HEK293 (cell line): ENCODE measurements around the gene CREBBP.

ENCODE experiments used
- CTCF ChIA-PET: fragments of 350-600 bp; formaldehyde crosslinking; extraction: SDS; loops from one replicate; lab custom pipeline; 2021; ENCODE audit warnings: antibody characterized with exemption; lab: Yijun Ruan, JAX
- POLR2A ChIA-PET: fragments of 300-600 bp; formaldehyde crosslinking; extraction: SDS; loops from one replicate; lab custom pipeline; 2020; ENCODE audit warnings: antibody characterized with exemption, inconsistent platforms; lab: Yijun Ruan, JAX
- H3K27ac ChIP-seq: fragments of 200-500 bp; sonication (Bioruptor generic); 2 replicates; pipeline ENCODE4 v1.5.1; 2014; ENCODE audit warnings: low read depth, low read length, control low read depth, inconsistent platforms; ENCODE audit errors: extremely low read depth
- H3K36me3 ChIP-seq, 2 experiments: fragments of 200-500 bp in 1 of 2; sonication (Bioruptor generic) in 1 of 2; 1 replicate in 1 of 2; 2 replicates in 1 of 2; pipeline ENCODE4 v1.5.1; 2014 to 2017; ENCODE audit warnings: inconsistent platforms in 2 of 2, low read length in 2 of 2; ENCODE audit not compliant: control insufficient read depth in 2 of 2, insufficient read depth in 1 of 2
- H3K4me1 ChIP-seq: fragments of 200-500 bp; sonication (Bioruptor generic); 2 replicates; pipeline ENCODE4 v1.5.1; 2014; ENCODE audit warnings: mild to moderate bottlenecking, low read length, inconsistent platforms; ENCODE audit not compliant: control insufficient read depth, insufficient read depth
- H3K4me3 ChIP-seq: 2 replicates; pipeline ENCODE4 v1.5.1; 2011; ENCODE audit warnings: low read depth, mild to moderate bottlenecking, control low read depth, low read length, moderate library complexity
- H3K9me3 ChIP-seq: fragments of 200-500 bp; sonication (Bioruptor generic); 2 replicates; pipeline ENCODE4 v1.5.1; 2014; ENCODE audit warnings: low read depth, low read length, inconsistent platforms; ENCODE audit not compliant: control insufficient read depth, insufficient read depth
- BCL6B ChIP-seq: fragments of 450-650 bp; formaldehyde crosslinking; IDR thresholded peaks from 2 replicates; pipeline ENCODE4 v1.5.1; 2017; ENCODE audit warnings: missing biosample characterization, missing genetic modification characterization
- HOXC10 ChIP-seq: sonication (generic); formaldehyde crosslinking; IDR thresholded peaks from 2 replicates; pipeline ENCODE4 v1.8.1; 2023; ENCODE audit warnings: mild to moderate bottlenecking, missing genetic modification reagents
- INSM2 ChIP-seq: fragments of 450-650 bp; formaldehyde crosslinking; IDR thresholded peaks from 2 replicates; pipeline ENCODE4 v1.5.1; 2016; ENCODE audit warnings: missing biosample characterization, missing genetic modification characterization
- MZF1 ChIP-seq: fragments of 450-650 bp; formaldehyde crosslinking; IDR thresholded peaks from 2 replicates; pipeline ENCODE4 v1.5.1; 2017; ENCODE audit warnings: missing biosample characterization, missing genetic modification characterization, borderline replicate concordance
- PRDM4 ChIP-seq: fragments of 450-650 bp; formaldehyde crosslinking; IDR thresholded peaks from 2 replicates; pipeline ENCODE4 v1.5.1; 2017; ENCODE audit warnings: missing biosample characterization, missing genetic modification characterization
- RBAK ChIP-seq: fragments of 450-650 bp; formaldehyde crosslinking; IDR thresholded peaks from 2 replicates; pipeline ENCODE4 v1.5.1; 2016; ENCODE audit warnings: missing biosample characterization, missing genetic modification characterization
- REST ChIP-seq: fragments of 450-650 bp; formaldehyde crosslinking; IDR thresholded peaks from 2 replicates; pipeline ENCODE4 v1.5.1; 2016; ENCODE audit warnings: missing biosample characterization, missing genetic modification characterization
- ZFP37 ChIP-seq: fragments of 450-650 bp; formaldehyde crosslinking; IDR thresholded peaks from 2 replicates; pipeline ENCODE4 v1.5.1; 2016; ENCODE audit warnings: missing biosample characterization, missing genetic modification characterization
- ZNF121 ChIP-seq: fragments of 450-650 bp; formaldehyde crosslinking; IDR thresholded peaks from 2 replicates; pipeline ENCODE4 v1.5.1; 2016; ENCODE audit warnings: missing biosample characterization, missing genetic modification characterization
- ZNF280C ChIP-seq: fragments of 450-650 bp; formaldehyde crosslinking; IDR thresholded peaks from 2 replicates; pipeline ENCODE4 v1.5.1; 2016; ENCODE audit warnings: missing biosample characterization, missing genetic modification characterization
- ZNF335 ChIP-seq: fragments of 450-650 bp; formaldehyde crosslinking; conservative IDR thresholded peaks from 2 replicates; pipeline ENCODE4 v1.5.1; 2016; ENCODE audit warnings: missing biosample characterization, missing genetic modification characterization
- ZNF354C ChIP-seq: fragments of 450-650 bp; formaldehyde crosslinking; IDR thresholded peaks from 2 replicates; pipeline ENCODE4 v1.5.1; 2016; ENCODE audit warnings: missing biosample characterization, missing genetic modification characterization, low read depth, borderline replicate concordance
- ZNF560 ChIP-seq: fragments of 450-650 bp; formaldehyde crosslinking; IDR thresholded peaks from 2 replicates; pipeline ENCODE4 v1.5.1; 2017; ENCODE audit warnings: missing biosample characterization, missing genetic modification characterization, borderline replicate concordance
- ZNF561 ChIP-seq: fragments of 450-650 bp; IDR thresholded peaks from 2 replicates; pipeline ENCODE4 v1.5.1; 2018; ENCODE audit warnings: missing biosample characterization, missing genetic modification characterization, borderline replicate concordance
- ZSCAN16 ChIP-seq: fragments of 450-650 bp; formaldehyde crosslinking; IDR thresholded peaks from 2 replicates; pipeline ENCODE4 v1.5.1; 2016; ENCODE audit warnings: missing biosample characterization, missing genetic modification characterization

Gene CREBBP

GRCh38 chr16:3924763-3925162, 44.2 kb upstream of the CREBBP start:
- CTCF ChIA-PET = no interaction called here
- TF ChIP-seq INSM2 (tag by site-specific recombination) = no peak
- TF ChIP-seq ZNF560 (tag by site-specific recombination) = no peak
- no peak for TF ChIP-seq REST (tag by site-specific recombination)
- TF ChIP-seq ZNF354C (tag by site-specific recombination) = no peak
- no peak for TF ChIP-seq ZNF280C (tag by site-specific recombination)
- no peak for TF ChIP-seq HOXC10 (CRISPR knock-in tag)
- TF ChIP-seq ZSCAN16 (tag by site-specific recombination) = no peak
- no peak for TF ChIP-seq ZNF561
- TF ChIP-seq ZNF121 (tag by site-specific recombination) = no peak
- no peak for TF ChIP-seq BCL6B (tag by site-specific recombination)
- no peak for TF ChIP-seq ZFP37 (tag by site-specific recombination)
- no peak for TF ChIP-seq RBAK
- no peak for TF ChIP-seq MZF1 (tag by site-specific recombination)
- TF ChIP-seq PRDM4 (tag by site-specific recombination) = no peak
- TF ChIP-seq ZNF335 (tag by site-specific recombination) = no peak
- TF ChIP-seq, all 188 proteins: peak for 0
- Histone ChIP-seq H3K36me3 (no peaks in the 10 kb centered on the region), H3K4me3 (no peak overlapping the region), H3K27ac (no peak overlapping the region), H3K9me3 (no peaks in the 10 kb centered on the region), H3K4me1 (no peaks in the 10 kb centered on the region)
- POLR2A ChIA-PET = no interaction called here
